ENCODE results near the gene LHFPL3.

DNA sequence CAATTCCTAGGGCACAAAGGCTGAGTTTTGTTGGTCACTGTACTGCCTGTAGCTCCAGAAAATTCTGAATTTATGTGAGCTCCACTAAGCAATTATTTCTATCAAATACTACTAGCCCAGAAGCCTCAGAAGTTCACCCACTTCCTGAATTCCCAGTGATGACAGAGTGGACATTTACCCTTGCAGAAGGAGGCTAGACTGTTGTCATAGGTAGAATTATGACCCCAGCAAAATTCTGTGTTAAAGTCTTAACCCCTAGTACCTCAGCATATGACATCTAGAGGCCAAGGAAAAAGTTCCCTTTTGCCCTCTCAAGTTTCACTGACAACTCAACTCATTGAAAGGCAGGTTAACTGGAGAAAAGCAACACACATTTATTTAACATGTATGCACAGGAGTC is 606.9 kb downstream of the LHFPL3 start:
- no peak for TF ChIP-seq CTCF (IDR thresholded peaks at IDR 0.05)
- no peak for TF ChIP-seq EZH2 (IDR thresholded peaks at IDR 0.05)
- no peak for TF ChIP-seq EZH2phosphoT487 (IDR thresholded peaks at IDR 0.05)
